Activated T-cell treated with anti-CD3 and anti-CD28 coated beads, Interleukin-2, amount 50 U/mL, for 4 hours (primary cell): Measurements from ENCODE around the gene STARD3. TPM values are rescaled to one million over a fixed set of nuclear protein-coding genes. Genes with fewer than 3 reads are reported as not detected.
A peak's percentile ranks its signal among the peaks of the same experiment; 100 is the strongest.
"Not testable (repeated sequence)": the region's sequence is repeated elsewhere in the genome, so short reads cannot be mapped to it uniquely, and the experiment has no call there.

Source experiments
- ATAC-seq, 2 donors: fragments of 200-7000 bp; cut with Tn5 transposase; one replicate each; pipeline ENCODE4 v1.10.0; 2021
- DNase-seq: peaks from one replicate; pipeline ENCODE4 v3.0.0-alpha.2; 2020
- H3K27me3 Mint-ChIP-seq: one replicate; pipeline ENCODE4 v1.8.0; 2021; ENCODE audit warnings: low read depth, mixed read lengths
- H3K36me3 Mint-ChIP-seq: one replicate; pipeline ENCODE4 v1.8.0; 2022; ENCODE audit warnings: mixed read lengths; ENCODE audit not compliant: insufficient read depth
- H3K4me1 Mint-ChIP-seq: one replicate; pipeline ENCODE4 v1.8.0; 2021; ENCODE audit warnings: low read depth, mixed read lengths
- H3K4me3 Mint-ChIP-seq: one replicate; pipeline ENCODE4 v1.8.0; 2021; ENCODE audit warnings: mild to moderate bottlenecking, moderate library complexity, mixed read lengths
- H3K9me3 Mint-ChIP-seq: one replicate; pipeline ENCODE4 v1.8.0; 2021; ENCODE audit warnings: mixed read lengths
- total RNA-seq, 3 donors: library from RNA; stranded (reverse); gene quantifications; one replicate each; pipeline ENCODE4 v1.2.1, GENCODE V29; 2021

Gene STARD3
- total RNA-seq, 3 donors from 2014 or later, result 66.0 to 67.1 (median 66.4) TPM

DNA sequence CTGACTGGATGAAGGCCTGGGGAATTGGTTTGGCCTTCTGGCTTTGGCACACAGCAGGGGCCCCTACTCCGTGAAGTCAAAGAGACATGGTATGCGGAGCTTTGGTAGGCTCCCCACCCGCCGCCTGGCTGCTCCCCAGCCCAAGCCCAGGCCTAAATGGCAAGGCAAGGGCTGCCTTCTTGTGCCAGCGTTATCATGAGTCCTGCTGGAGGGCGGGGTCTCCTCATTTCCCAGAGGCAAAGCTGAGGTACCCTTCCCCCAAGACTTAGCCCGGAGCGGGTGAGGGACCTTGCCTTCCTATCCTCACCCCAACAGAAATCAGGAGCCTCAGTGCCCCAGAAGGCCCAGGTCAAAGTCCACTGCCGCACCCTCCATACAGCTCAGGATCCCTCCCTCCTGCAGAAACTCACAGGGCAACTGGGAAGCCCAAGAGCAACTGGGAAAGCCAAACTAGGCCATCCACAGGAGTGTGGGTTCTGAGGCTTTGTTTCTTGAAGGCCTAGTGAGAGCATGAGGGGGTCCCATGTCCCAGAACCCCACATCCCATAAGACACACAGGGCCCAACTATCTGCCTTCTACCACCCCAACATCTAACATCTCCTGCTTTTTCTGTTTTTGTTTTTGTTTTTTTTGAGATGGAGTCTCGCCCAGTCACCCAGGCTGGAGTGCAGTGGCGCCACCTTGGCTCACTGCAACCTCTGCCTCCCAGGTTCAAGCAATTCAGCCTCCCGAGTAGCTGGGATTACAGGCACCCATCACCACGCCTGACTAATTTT, 41.6 kb downstream of the STARD3 start:
- peaks cover 11% of the 10 kb centered on the region for H3K36me3 Mint-ChIP-seq
- ATAC-seq (no peak), DNase-seq (no peak)
- no peak overlapping the region for H3K4me3 Mint-ChIP-seq
- peaks cover 61% of the 10 kb centered on the region for H3K4me1 Mint-ChIP-seq
- H3K27me3 Mint-ChIP-seq, result no peaks in the 10 kb centered on the region
- no peaks in the 10 kb centered on the region for H3K9me3 Mint-ChIP-seq

DNA sequence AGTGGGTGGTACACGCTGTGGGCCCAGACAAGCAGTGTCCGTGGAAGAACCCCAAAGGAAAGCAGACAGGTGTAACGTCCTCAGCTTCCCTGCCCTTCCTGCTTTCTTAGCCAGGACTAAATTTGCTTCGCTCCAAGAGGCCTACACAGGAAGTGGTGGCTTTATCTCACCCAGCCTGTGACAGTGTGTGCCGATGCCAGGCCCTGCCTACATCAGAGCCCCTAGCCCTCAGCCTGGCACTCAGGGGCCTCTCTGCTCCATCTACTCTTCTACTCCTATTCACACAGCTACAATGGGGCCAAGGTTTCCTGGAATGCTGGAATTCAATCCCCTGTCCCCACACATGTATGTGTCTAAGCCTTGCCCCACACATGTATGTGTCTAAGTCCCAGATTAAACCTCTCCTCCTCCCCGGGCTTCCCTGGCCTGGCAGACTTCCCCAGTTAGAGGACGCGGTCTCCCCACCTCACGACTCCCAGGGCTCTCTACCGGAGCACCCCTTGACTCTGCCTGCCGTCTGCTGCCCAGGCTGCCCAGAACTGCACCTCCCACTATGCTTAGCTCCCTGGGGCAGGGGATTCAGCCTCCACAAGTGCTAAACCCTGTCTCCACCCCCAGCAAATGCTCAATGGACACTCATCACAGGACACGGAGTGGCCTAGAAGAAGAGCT, 42.7 kb downstream of the STARD3 start:
- H3K9me3 Mint-ChIP-seq, result no peaks in the 10 kb centered on the region
- H3K4me1 Mint-ChIP-seq, result peaks cover 61% of the 10 kb centered on the region
- peaks cover 16% of the 10 kb centered on the region for H3K36me3 Mint-ChIP-seq
- ATAC-seq, result peak; percentile 69 to 76
- peak; percentile 26 for DNase-seq
- H3K27me3 Mint-ChIP-seq, result no peaks in the 10 kb centered on the region
- peak overlapping the region; percentile 0 for H3K4me3 Mint-ChIP-seq

- no peak for DNase-seq
- no peak for ATAC-seq
- H3K36me3 Mint-ChIP-seq, result peaks cover 20% of the 10 kb centered on the region
- H3K9me3 Mint-ChIP-seq, result no peaks in the 10 kb centered on the region
- H3K4me3 Mint-ChIP-seq, result no peak overlapping the region
- no peaks in the 10 kb centered on the region for H3K27me3 Mint-ChIP-seq
- H3K4me1 Mint-ChIP-seq, result peaks cover 44% of the 10 kb centered on the region
Observed at GRCh38 chr17:39683295-39683939, 46.5 kb downstream of the STARD3 start.

GRCh38 chr17:39684369-39685192, 47.6 kb downstream of the STARD3 start:
- Mint-ChIP-seq H3K27me3 (no peaks in the 10 kb centered on the region), H3K4me1 (peaks cover 40% of the 10 kb centered on the region), H3K36me3 (peaks cover 20% of the 10 kb centered on the region), H3K4me3 (no peak overlapping the region), H3K9me3 (no peaks in the 10 kb centered on the region)
- no peak for DNase-seq
- no peak for ATAC-seq

GRCh38 chr17:39687101-39687545, 50.2 kb downstream of the STARD3 start:
- Mint-ChIP-seq H3K4me1 (peaks cover 25% of the 10 kb centered on the region), H3K4me3 (peak overlapping the region; percentile 98), H3K27me3 (no peaks in the 10 kb centered on the region), H3K9me3 (no peaks in the 10 kb centered on the region), H3K36me3 (peaks cover 15% of the 10 kb centered on the region)
- DNase-seq (no peak), ATAC-seq (no peak)

- Mint-ChIP-seq H3K4me1 (peaks cover 25% of the 10 kb centered on the region), H3K36me3 (peaks cover 15% of the 10 kb centered on the region), H3K27me3 (no peaks in the 10 kb centered on the region), H3K4me3 (peak within 1 kb of the TSS; percentile 98), H3K9me3 (no peaks in the 10 kb centered on the region)
- DNase-seq (peak; percentile 81), ATAC-seq (peak; percentile 95 to 96)
Observed at GRCh38 chr17:39687546-39688474, 50.9 kb downstream of the STARD3 start, which contains the start of gene PGAP3. TSS of gene PGAP3 (minus strand) at chr17:39688057. CDS start at chr17:39688014, 43 bp downstream.

DNA sequence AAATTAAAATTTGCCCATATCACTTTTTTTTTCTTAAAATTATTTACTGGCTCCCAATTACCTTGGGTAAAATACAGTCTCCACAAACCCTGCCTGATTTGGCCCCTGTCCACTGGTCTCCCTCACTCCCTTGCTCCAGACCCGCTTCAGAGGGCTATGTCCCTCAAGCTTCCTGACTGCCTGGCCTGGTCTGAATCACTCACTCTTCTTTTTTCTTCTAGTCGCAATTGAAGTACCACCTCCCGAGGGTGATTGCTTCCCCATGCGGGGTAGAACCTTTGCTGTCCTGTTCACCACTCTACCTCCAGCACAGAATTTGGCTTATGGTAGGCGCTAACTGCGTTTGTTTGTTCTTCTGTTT, 51.5 kb downstream of the STARD3 start:
- peak overlapping the region; percentile 98 for H3K4me3 Mint-ChIP-seq
- H3K9me3 Mint-ChIP-seq, result no peaks in the 10 kb centered on the region
- ATAC-seq, result no peak
- DNase-seq, result no peak
- H3K36me3 Mint-ChIP-seq, result peaks cover 11% of the 10 kb centered on the region
- H3K27me3 Mint-ChIP-seq, result no peaks in the 10 kb centered on the region
- peaks cover 23% of the 10 kb centered on the region for H3K4me1 Mint-ChIP-seq

DNA sequence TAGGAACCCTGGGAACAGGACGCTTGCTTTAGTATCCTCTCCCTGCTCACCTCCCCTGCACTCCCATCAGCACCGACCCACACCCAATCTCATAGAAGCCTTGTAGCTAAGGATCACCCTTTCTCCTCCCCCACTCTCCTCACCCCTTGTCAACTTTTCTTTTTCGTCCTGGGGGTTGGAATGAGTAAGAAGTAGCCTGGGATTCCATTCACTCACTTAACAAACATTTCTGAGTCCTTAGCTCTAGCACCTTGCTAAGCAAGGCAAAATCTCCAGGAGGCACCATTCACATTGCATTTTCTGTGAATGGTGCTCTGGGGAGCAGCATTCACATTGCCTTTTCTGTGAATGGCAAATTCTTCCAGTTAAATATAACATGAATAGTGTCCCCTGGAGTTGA, 52.0 kb downstream of the STARD3 start:
- no peak for DNase-seq

GRCh38 chr17:39694593-39694992, 57.6 kb downstream of the STARD3 start:
- ATAC-seq (no peak), DNase-seq (no peak)
- no peak overlapping the region for H3K4me3 Mint-ChIP-seq
- H3K27me3 Mint-ChIP-seq, result peaks cover 17% of the 10 kb centered on the region
- peaks cover 2% of the 10 kb centered on the region for H3K4me1 Mint-ChIP-seq
- H3K9me3 Mint-ChIP-seq, result no peaks in the 10 kb centered on the region
- peaks cover 4% of the 10 kb centered on the region for H3K36me3 Mint-ChIP-seq

More for the DNA sequence above, 52.0 kb downstream of the STARD3 start:
- Mint-ChIP-seq H3K4me1 (peaks cover 23% of the 10 kb centered on the region), H3K36me3 (peaks cover 10% of the 10 kb centered on the region), H3K4me3 (peak overlapping the region; percentile 98), H3K27me3 (no peaks in the 10 kb centered on the region), H3K9me3 (no peaks in the 10 kb centered on the region)
- no peak for ATAC-seq

GRCh38 chr17:39695089-39695474, 58.1 kb downstream of the STARD3 start:
- Mint-ChIP-seq H3K9me3 (no peaks in the 10 kb centered on the region), H3K4me1 (peaks cover 5% of the 10 kb centered on the region), H3K36me3 (peaks cover 4% of the 10 kb centered on the region), H3K4me3 (no peak overlapping the region), H3K27me3 (peaks cover 20% of the 10 kb centered on the region)
- ATAC-seq (no peak), DNase-seq (no peak)

DNA sequence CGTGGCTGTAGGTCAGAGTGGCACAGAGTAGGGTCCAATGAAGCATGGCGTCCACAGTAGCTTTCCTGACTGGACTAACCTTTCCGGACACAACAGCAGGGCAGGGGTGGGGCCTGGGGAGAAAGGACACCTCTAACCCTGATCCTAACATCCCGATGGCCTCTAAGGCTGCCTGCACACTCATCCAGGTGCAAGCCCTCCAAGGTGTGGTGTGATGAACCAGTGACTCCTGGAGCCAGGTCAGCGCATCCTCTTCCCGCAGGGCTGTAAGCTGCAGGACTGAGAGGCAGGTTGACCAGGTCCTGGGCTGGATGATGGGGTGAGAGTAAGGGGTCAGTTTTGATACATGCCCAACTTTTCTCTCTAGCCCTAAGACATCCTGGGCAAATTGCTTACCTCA, 59.8 kb downstream of the STARD3 start:
- Mint-ChIP-seq H3K36me3 (peaks cover 4% of the 10 kb centered on the region), H3K4me3 (no peak overlapping the region), H3K4me1 (peaks cover 5% of the 10 kb centered on the region), H3K9me3 (no peaks in the 10 kb centered on the region), H3K27me3 (peaks cover 33% of the 10 kb centered on the region)
- DNase-seq (no peak), ATAC-seq (no peak)

GRCh38 chr17:39697961-39698360, 61.0 kb downstream of the STARD3 start:
- Mint-ChIP-seq H3K9me3 (no peaks in the 10 kb centered on the region), H3K27me3 (peaks cover 35% of the 10 kb centered on the region), H3K4me3 (no peak overlapping the region), H3K4me1 (peaks cover 5% of the 10 kb centered on the region), H3K36me3 (peaks cover 4% of the 10 kb centered on the region)
- DNase-seq (no peak), ATAC-seq (no peak)

DNA sequence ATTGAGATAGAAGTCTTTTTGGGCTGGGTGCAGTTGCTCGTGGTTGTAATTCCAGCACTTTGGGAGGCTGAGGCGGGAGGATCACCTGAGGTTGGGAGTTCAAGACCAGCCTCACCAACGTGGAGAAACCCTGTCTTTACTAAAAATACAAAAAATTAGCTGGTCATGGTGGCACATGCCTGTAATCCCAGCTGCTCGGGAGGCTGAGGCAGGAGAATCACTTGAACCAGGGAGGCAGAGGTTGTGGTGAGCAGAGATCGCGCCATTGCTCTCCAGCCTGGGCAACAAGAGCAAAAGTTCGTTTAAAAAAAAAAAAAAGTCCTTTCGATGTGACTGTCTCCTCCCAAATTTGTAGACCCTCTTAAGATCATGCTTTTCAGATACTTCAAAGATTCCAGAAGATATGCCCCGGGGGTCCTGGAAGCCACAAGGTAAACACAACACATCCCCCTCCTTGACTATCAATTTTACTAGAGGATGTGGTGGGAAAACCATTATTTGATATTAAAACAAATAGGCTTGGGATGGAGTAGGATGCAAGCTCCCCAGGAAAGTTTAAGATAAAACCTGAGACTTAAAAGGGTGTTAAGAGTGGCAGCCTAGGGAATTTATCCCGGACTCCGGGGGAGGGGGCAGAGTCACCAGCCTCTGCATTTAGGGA, 62.3 kb downstream of the STARD3 start:
- peak overlapping the region; percentile 33 for H3K4me3 Mint-ChIP-seq
- not testable (repeated sequence) for H3K4me1 Mint-ChIP-seq, DNase-seq, H3K9me3 Mint-ChIP-seq, ATAC-seq, H3K36me3 Mint-ChIP-seq
- H3K27me3 Mint-ChIP-seq, result peaks cover 35% of the 10 kb centered on the region
